Measurements from ENCODE around the gene GNPDA2.

DNA sequence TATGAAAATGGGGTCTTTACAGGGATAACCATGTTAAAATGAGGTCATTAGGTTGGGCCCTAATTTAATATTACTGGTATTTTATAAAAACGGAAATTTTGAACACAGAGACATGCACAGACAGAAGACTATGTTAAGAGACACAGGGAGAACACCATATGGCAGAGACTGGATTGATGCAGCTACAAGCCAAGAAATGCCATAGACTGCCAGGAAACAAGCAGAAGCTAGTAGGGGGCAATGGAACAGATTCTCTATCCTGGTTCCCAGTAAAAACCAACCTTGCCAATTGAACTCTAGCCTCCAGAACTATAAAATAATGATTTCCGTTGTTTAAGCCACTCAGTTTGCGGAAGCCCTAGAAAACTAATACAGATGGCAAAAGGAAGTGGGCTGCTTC lies 54.7 kb downstream of the GNPDA2 start:
- TF ChIP-seq CTCF (IDR thresholded peaks at IDR 0.05; ENCODE audit: control extremely low read depth in 1 of 3, insufficient read depth in 1 of 3, low read depth in 1 of 3, low read length in 3 of 3) (no peak), JUND (IDR thresholded peaks at IDR 0.05; ENCODE audit: low read length) (no peak), POLR2AphosphoS5 (IDR thresholded peaks at IDR 0.05; ENCODE audit: low read depth, low read length) (no peak), SRF (IDR thresholded peaks at IDR 0.05; ENCODE audit: low read depth, low read length) (no peak), EP300 (IDR thresholded peaks at IDR 0.05; ENCODE audit: borderline replicate concordance in 1 of 2, low read depth in 2 of 2, low read length in 2 of 2) (no peak), POLR2A (IDR thresholded peaks at IDR 0.05; ENCODE audit: control extremely low read depth in 1 of 2, low read depth in 2 of 2, low read length in 2 of 2) (no peak), RFX5 (IDR thresholded peaks at IDR 0.05; ENCODE audit: borderline replicate concordance, low read depth, low read length) (no peak), GTF2F1 (IDR thresholded peaks at IDR 0.05; ENCODE audit: borderline replicate concordance, low read depth, low read length) (no peak), SP1 (IDR thresholded peaks at IDR 0.05; ENCODE audit: low read depth, low read length) (no peak), RAD21 (IDR thresholded peaks at IDR 0.05 in 1 of 2, conservative IDR thresholded peaks at IDR 0.05 in 1 of 2; ENCODE audit: low read depth in 2 of 2, low read length in 2 of 2) (no peak), FOSL1 (IDR thresholded peaks at IDR 0.05; ENCODE audit: insufficient read depth, low read depth, low read length) (no peak)
- TF ChIP-seq, protein P1, sequence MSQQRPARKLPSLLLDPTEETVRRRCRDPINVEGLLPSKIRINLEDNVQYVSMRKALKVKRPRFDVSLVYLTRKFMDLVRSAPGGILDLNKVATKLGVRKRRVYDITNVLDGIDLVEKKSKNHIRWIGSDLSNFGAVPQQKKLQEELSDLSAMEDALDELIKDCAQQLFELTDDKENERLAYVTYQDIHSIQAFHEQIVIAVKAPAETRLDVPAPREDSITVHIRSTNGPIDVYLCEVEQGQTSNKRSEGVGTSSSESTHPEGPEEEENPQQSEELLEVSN (IDR thresholded peaks at IDR 0.05), result no peak
